Breast epithelium (tissue), 3 donors: ENCODE results near the gene AIFM1.

Source experiments
- CTCF ChIP-seq, 3 donors: fragments of 450-650 bp; IDR thresholded peaks; one replicate each; pipeline ENCODE4 v1.5.1; 2016 to 2017; ENCODE audit warnings: antibody characterized with exemption in 3 of 3, mild to moderate bottlenecking in 3 of 3, moderate library complexity in 3 of 3
- POLR2A ChIP-seq: fragments of 450-650 bp; IDR thresholded peaks from one replicate; pipeline ENCODE4 v1.6.1; 2016; ENCODE audit warnings: antibody characterized with exemption, mild to moderate bottlenecking, moderate library complexity
- POLR2AphosphoS5 ChIP-seq, 3 donors: sonication (generic); formaldehyde crosslinking; IDR thresholded peaks; one replicate each; pipeline ENCODE4 v1.6.1; 2017; ENCODE audit warnings: antibody characterized with exemption in 3 of 3

GRCh38 chrX:130158311-130158710 lies 7.3 kb downstream of the AIFM1 start:
- TF ChIP-seq CTCF (IDR thresholded peaks at IDR 0.05), result no peak
- no peak for TF ChIP-seq POLR2A
- TF ChIP-seq POLR2AphosphoS5 (IDR thresholded peaks at IDR 0.05), result no peak
